H1 (cell line): ENCODE results near the gene ROM1. TPM values are rescaled to one million over a fixed set of nuclear protein-coding genes. Genes with fewer than 3 reads are reported as not detected.

ENCODE experiments used
- CTCF ChIA-PET: fragments of 300-600 bp; sonication (Branson Sonifier 250); formaldehyde crosslinking; loops from one replicate; lab custom pipeline; 2021; ENCODE audit not compliant: partially characterized antibody; lab: Charles Lee
- POLR2A ChIA-PET: fragments of 300-600 bp; sonication (Branson Sonifier 250); formaldehyde crosslinking; loops from one replicate; lab custom pipeline; 2021; ENCODE audit warnings: inconsistent platforms; ENCODE audit not compliant: partially characterized antibody; lab: Charles Lee
- DNase-seq, 2 experiments: peaks; one replicate each; pipeline versions ENCODE4 v3.0.0 to v3.0.0-alpha.2; 2010 to 2022; ENCODE audit warnings: low spot score in 2 of 2, low read depth in 1 of 2, mixed read lengths in 1 of 2
- FAIRE-seq: peaks from 2 replicates; lab custom pipeline; 2011; peaks lifted over from hg19 to GRCh38; lab: Jason Lieb, UNC
- H2AFZ ChIP-seq: 2 replicates; pipeline ENCODE4 v1.8.1; 2012; ENCODE audit warnings: low read length, inconsistent platforms
- H2AK5ac ChIP-seq: 2 replicates; pipeline ENCODE4 v1.6.1; 2013; ENCODE audit warnings: low read depth, low read length
- H2BK120ac ChIP-seq: replicated peaks from 2 replicates; pipeline ENCODE3; 2013; ENCODE audit warnings: low read depth, low read length, inconsistent platforms
- H2BK12ac ChIP-seq: 2 replicates; pipeline ENCODE4 v1.6.1; 2013; ENCODE audit warnings: low read depth, low read length
- H2BK15ac ChIP-seq: 2 replicates; pipeline ENCODE4 v1.6.1; 2013; ENCODE audit warnings: low read length
- H2BK20ac ChIP-seq: 2 replicates; pipeline ENCODE4 v1.6.1; 2013; ENCODE audit warnings: low read length
- H2BK5ac ChIP-seq: 2 replicates; pipeline ENCODE4 v1.6.1; 2013; ENCODE audit warnings: low read depth, low read length
- H3K14ac ChIP-seq: 2 replicates; pipeline ENCODE4 v1.6.1; 2013; ENCODE audit warnings: inconsistent platforms; ENCODE audit not compliant: insufficient read length
- H3K18ac ChIP-seq: 2 replicates; pipeline ENCODE4 v1.6.1; 2013; ENCODE audit warnings: low read length; ENCODE audit errors: extremely low read depth
- H3K23ac ChIP-seq: 2 replicates; pipeline ENCODE4 v1.6.1; 2013; ENCODE audit warnings: inconsistent platforms; ENCODE audit not compliant: insufficient read length
- H3K23me2 ChIP-seq: 2 replicates; pipeline ENCODE4 v1.6.1; 2013; ENCODE audit warnings: low read depth, low read length
- H3K27ac ChIP-seq: 2 replicates; pipeline ENCODE4 v1.6.1; 2011; ENCODE audit warnings: low read depth, low read length, inconsistent platforms
- H3K27me3 ChIP-seq, 4 experiments: replicated peaks in 1 of 4; 1 replicate in 1 of 4; 2 replicates in 3 of 4; pipeline versions ENCODE4 v1.6.1 to v1.8.1; 2011 to 2013; ENCODE audit warnings: low read length in 3 of 4, mild to moderate bottlenecking in 3 of 4, inconsistent platforms in 2 of 4, mixed read lengths in 2 of 4, moderate library complexity in 1 of 4; ENCODE audit not compliant: control insufficient read depth in 3 of 4, insufficient read depth in 3 of 4; ENCODE audit errors: extremely low read depth in 1 of 4
- H3K36me3 ChIP-seq, 4 experiments: 2 replicates each; pipeline versions ENCODE4 v1.6.1 to v1.8.1; 2011 to 2013; ENCODE audit warnings: mild to moderate bottlenecking in 4 of 4, low read length in 3 of 4, moderate library complexity in 2 of 4, control low read depth in 1 of 4, inconsistent platforms in 1 of 4; ENCODE audit not compliant: insufficient read depth in 4 of 4, control insufficient read depth in 2 of 4
- H3K4ac ChIP-seq: replicated peaks from 2 replicates; pipeline ENCODE3; 2013; ENCODE audit warnings: low read length, low read depth, mixed read lengths, inconsistent platforms; ENCODE audit not compliant: insufficient read length
- H3K4me1 ChIP-seq, 4 experiments: replicated peaks in 1 of 4; 1 replicate in 1 of 4; 2 replicates in 3 of 4; pipeline versions ENCODE4 v1.6.1 to v1.8.1; 2011 to 2013; ENCODE audit warnings: low read length in 3 of 4, inconsistent platforms in 2 of 4, mixed read lengths in 1 of 4; ENCODE audit not compliant: insufficient read depth in 4 of 4, control insufficient read depth in 3 of 4
- H3K4me2 ChIP-seq, 2 experiments: 2 replicates each; pipeline versions ENCODE4 v1.6.1 to v1.8.1; 2011 to 2013; ENCODE audit warnings: low read depth in 2 of 2, low read length in 2 of 2, control low read depth in 1 of 2, inconsistent platforms in 1 of 2, mild to moderate bottlenecking in 1 of 2; ENCODE audit not compliant: insufficient read depth in 1 of 2
- H3K4me3 ChIP-seq, 4 experiments: fragments of 200-600, 300-600 bp in 1 of 4; sonication (generic), shearing (Covaris generic), sonication (Bioruptor Twin) in 1 of 4; 2 replicates each; pipeline versions ENCODE4 v1.5.1 to v1.8.1; 2011 to 2016; ENCODE audit warnings: low read length in 4 of 4, low read depth in 3 of 4, control low read depth in 2 of 4, inconsistent platforms in 2 of 4, mild to moderate bottlenecking in 2 of 4, mixed read lengths in 1 of 4, moderate library complexity in 1 of 4; ENCODE audit not compliant: insufficient read depth in 2 of 4; ENCODE audit errors: extremely low read depth in 1 of 4
- H3K56ac ChIP-seq: replicated peaks from 2 replicates; pipeline ENCODE3; 2013; ENCODE audit warnings: low read depth, mild to moderate bottlenecking, mixed read lengths, low read length, inconsistent platforms; ENCODE audit not compliant: insufficient read length
- H3K79me1 ChIP-seq: 2 replicates; pipeline ENCODE4 v1.6.1; 2013; ENCODE audit warnings: low read depth, low read length, control low read depth
- H3K79me2 ChIP-seq, 2 experiments: 2 replicates each; pipeline versions ENCODE4 v1.6.1 to v1.8.1; 2012 to 2013; ENCODE audit warnings: low read length in 2 of 2, mild to moderate bottlenecking in 2 of 2, inconsistent platforms in 1 of 2; ENCODE audit not compliant: insufficient read depth in 2 of 2, control insufficient read depth in 1 of 2
- H3K9ac ChIP-seq, 4 experiments: replicated peaks in 1 of 4; 1 replicate in 1 of 4; 2 replicates in 3 of 4; pipeline versions ENCODE4 v1.6.1 to v1.8.1; 2011 to 2013; ENCODE audit warnings: low read depth in 3 of 4, low read length in 3 of 4, control low read depth in 2 of 4, mild to moderate bottlenecking in 2 of 4, moderate library complexity in 2 of 4, inconsistent platforms in 1 of 4; ENCODE audit errors: extremely low read depth in 1 of 4
- H3K9me3 ChIP-seq, 2 experiments: 2 replicates each; pipeline versions ENCODE4 v1.6.1 to v1.8.1; 2012 to 2013; ENCODE audit warnings: mild to moderate bottlenecking in 2 of 2, moderate library complexity in 2 of 2, control low read depth in 1 of 2, inconsistent platforms in 1 of 2, low read depth in 1 of 2, low read length in 1 of 2, mixed read lengths in 1 of 2; ENCODE audit not compliant: insufficient read depth in 2 of 2
- H4K20me1 ChIP-seq, 2 experiments: replicated peaks in 1 of 2; 2 replicates each; pipeline versions ENCODE3 to v1.8.1; 2011 to 2013; ENCODE audit warnings: inconsistent platforms in 2 of 2, low read length in 2 of 2, mild to moderate bottlenecking in 1 of 2; ENCODE audit not compliant: insufficient read depth in 2 of 2, control insufficient read depth in 1 of 2
- H4K5ac ChIP-seq: 2 replicates; pipeline ENCODE4 v1.6.1; 2013; ENCODE audit warnings: low read length, low read depth, mixed read lengths, inconsistent platforms; ENCODE audit not compliant: insufficient read length
- H4K8ac ChIP-seq: 2 replicates; pipeline ENCODE4 v1.8.0; 2013; ENCODE audit warnings: mild to moderate bottlenecking, moderate library complexity, low read length, inconsistent platforms; ENCODE audit not compliant: insufficient read depth; ENCODE audit errors: extremely low read depth
- H4K91ac ChIP-seq: replicated peaks from 2 replicates; pipeline ENCODE3; 2013; ENCODE audit warnings: low read length, mixed read lengths, inconsistent platforms; ENCODE audit not compliant: insufficient read length
- WGBS, 2 experiments: shearing (Covaris generic) in 1 of 2; methylation state at CpG; one replicate each; pipeline versions ENCODE4 v1.1.6 to v1.1.7; 2013 to 2015; ENCODE audit warnings: low lambda C conversion rate in 2 of 2, mixed read lengths in 2 of 2, inconsistent platforms in 1 of 2, low coverage in 1 of 2, missing lambda C conversion rate in 1 of 2; ENCODE audit not compliant: insufficient replicate concordance in 2 of 2, insufficient coverage in 1 of 2, insufficient read length in 1 of 2; ENCODE audit errors: extremely low coverage in 1 of 2, missing lambda C conversion rate in 1 of 2; 5-methylcytosine and 5-hydroxymethylcytosine counted together
- polyA plus RNA-seq, 7 experiments: library from polyadenylated mRNA; depleted of rRNA in 3 of 7; stranded (reverse) in 5 of 7; unstranded in 2 of 7; fragments of >200 nt in 5 of 7; fragments of 200-250 nt in 2 of 7; gene quantifications; 1 replicate in 5 of 7; 2 replicates in 1 of 7; 4 replicates in 1 of 7; pipeline versions ENCODE4 v1.2.1 to v1.2.3, GENCODE V29; 2011 to 2013; ENCODE audit warnings: missing spikeins in 2 of 7, mixed read lengths in 2 of 7
- total RNA-seq: library from RNA; stranded (reverse); fragmentation: NEBNext Ultra II Directional; extraction: Animal tissue kit (Norgen Biotek cat#: 25700); gene quantifications from 2 replicates; pipeline ENCODE4 v1.2.1, GENCODE V29; 2021

ROM1 gene
- total and polyA plus RNA-seq, 2 of the 8 experiments (the other 6 are each of a cell fraction or from before 2014, with no cell fraction given): 0.86 to 2.2 TPM

- Histone ChIP-seq H3K27ac (no peak overlapping the region; the same call in 1 of the 2 replicates), H2AFZ (no peak overlapping the region), H3K27me3 (no peaks in the 10 kb centered on the region), H3K14ac (no peak overlapping the region), H3K9ac (peak overlapping the region; percentile 51 to 82 (median 77)), H4K8ac (no peak overlapping the region), H3K4me1 (peaks cover 0 to 5% (median 0%) of the 10 kb centered on the region in 4 experiments; a peak in 1 of 7 replicates), H4K91ac (peak overlapping the region; percentile 44), H2AK5ac (no peak overlapping the region), H3K18ac (peak overlapping the region; percentile 83), H2BK12ac (0 out of 2 replicates have a peak overlapping the region, but pooled peaks have one; percentile 27), H3K9me3 (no peaks in the 10 kb centered on the region), H3K4me3 (peak overlapping the region; percentile 59 to 87 (median 83)), H2BK20ac (no peak overlapping the region), H4K5ac (peak overlapping the region; percentile 48), H2BK5ac (peak overlapping the region; percentile 71; the same call in 1 of the 2 replicates), H2BK15ac (no peak overlapping the region), H2BK120ac (no peak overlapping the region), H3K23me2 (peaks cover 4% of the 10 kb centered on the region; the same call in 1 of the 2 replicates), H3K56ac (peak overlapping the region; percentile 43), H4K20me1 (no peaks in the 10 kb centered on the region), H3K23ac (no peak overlapping the region), H3K4ac (no peak overlapping the region), H3K4me2 (peak overlapping the region; percentile 66 to 68), H3K79me2 (no peaks in the 10 kb centered on the region), H3K79me1 (no peaks in the 10 kb centered on the region), H3K36me3 (peaks cover 7 to 11% (median 9%) of the 10 kb centered on the region in 4 experiments)
- ChIA-PET POLR2A (interaction anchor here (0.8 to 8.6 kb wide), 34 partner anchors 8 to 220 kb away, joined by 3 to 83 read pairs (median 4); partner anchors contain the start of genes C11orf98, CSKMT, EML3 and GANAB), CTCF (interaction anchor here (0.9 to 3.5 kb wide), 9 partner anchors 8 to 226 kb away, joined by 3 to 25 read pairs (median 4); partner anchors contain the start of genes C11orf98, CSKMT, EML3 and ROM1)
- no peak for FAIRE-seq
- WGBS, 2 experiments: 43% methylated on average over 8 of the region's 8 CpGs; no CpG with 5 or more reads in 1 of the 2 experiments
- DNase-seq: no peak
Measured at GRCh38 chr11:62621027-62621566, 8.0 kb downstream of the ROM1 start.
